ENCODE measurements around the gene TEX51.

DNA sequence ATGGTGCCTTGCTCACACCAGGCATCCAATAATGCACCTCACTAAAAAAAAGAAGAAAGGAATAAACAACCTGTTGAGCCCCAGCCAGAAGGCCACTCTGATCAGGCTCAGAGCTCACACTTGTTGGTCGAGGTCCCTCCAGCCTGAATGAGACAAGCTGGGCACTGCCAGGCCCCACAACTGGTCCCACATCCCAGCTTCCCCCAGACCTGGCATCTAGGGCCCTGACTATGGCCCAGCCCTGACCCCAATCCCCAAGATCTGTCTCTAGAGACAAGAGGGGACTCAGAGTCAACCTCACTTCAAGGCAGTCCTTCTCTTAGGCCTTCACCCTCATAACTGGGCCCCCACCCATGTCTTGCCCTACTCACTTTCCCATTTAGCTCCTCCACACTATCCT, 22.4 kb downstream of the TEX51 start:
- TF ChIP-seq, protein P1, sequence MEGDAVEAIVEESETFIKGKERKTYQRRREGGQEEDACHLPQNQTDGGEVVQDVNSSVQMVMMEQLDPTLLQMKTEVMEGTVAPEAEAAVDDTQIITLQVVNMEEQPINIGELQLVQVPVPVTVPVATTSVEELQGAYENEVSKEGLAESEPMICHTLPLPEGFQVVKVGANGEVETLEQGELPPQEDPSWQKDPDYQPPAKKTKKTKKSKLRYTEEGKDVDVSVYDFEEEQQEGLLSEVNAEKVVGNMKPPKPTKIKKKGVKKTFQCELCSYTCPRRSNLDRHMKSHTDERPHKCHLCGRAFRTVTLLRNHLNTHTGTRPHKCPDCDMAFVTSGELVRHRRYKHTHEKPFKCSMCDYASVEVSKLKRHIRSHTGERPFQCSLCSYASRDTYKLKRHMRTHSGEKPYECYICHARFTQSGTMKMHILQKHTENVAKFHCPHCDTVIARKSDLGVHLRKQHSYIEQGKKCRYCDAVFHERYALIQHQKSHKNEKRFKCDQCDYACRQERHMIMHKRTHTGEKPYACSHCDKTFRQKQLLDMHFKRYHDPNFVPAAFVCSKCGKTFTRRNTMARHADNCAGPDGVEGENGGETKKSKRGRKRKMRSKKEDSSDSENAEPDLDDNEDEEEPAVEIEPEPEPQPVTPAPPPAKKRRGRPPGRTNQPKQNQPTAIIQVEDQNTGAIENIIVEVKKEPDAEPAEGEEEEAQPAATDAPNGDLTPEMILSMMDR (conservative IDR thresholded peaks at IDR 0.05; ENCODE audit: low read length) = no peak
- no peak for TF ChIP-seq EZH2phosphoT487 (IDR thresholded peaks at IDR 0.05; ENCODE audit: borderline replicate concordance, low read depth, low read length)

Data from OCI-LY7 (cell line).